A549 (cell line): ENCODE data around the gene ENTPD3. TPM values are rescaled to one million over a fixed set of nuclear protein-coding genes. Genes with fewer than 3 reads are reported as not detected.

ENCODE experiments used
- ATAC-seq, 2 experiments: fragments of 200-7000 bp in 1 of 2; fragments of >200 bp in 1 of 2; cut with Nextera tagmentation in 1 of 2; cut with Tn5 transposase in 1 of 2; 3 replicates each; pipeline versions ENCODE4 v1.8.0 to v1.9.1; 2018 to 2020; ENCODE audit warnings: mild to moderate bottlenecking in 1 of 2, moderate library complexity in 1 of 2
- CTCF ChIA-PET: fragments of 300-600 bp; sonication (Branson Sonifier 250); formaldehyde crosslinking; extraction: SDS; loops from one replicate; lab custom pipeline; 2021; ENCODE audit warnings: antibody characterized with exemption, inconsistent platforms; lab: Yijun Ruan, JAX
- POLR2A ChIA-PET: fragments of 350-600 bp; formaldehyde crosslinking; extraction: SDS; loops from one replicate; lab custom pipeline; 2021; ENCODE audit warnings: antibody characterized with exemption, inconsistent platforms; lab: Yijun Ruan, JAX
- DNase-seq, 2 experiments: peaks; one replicate each; pipeline versions ENCODE4 v3.0.0 to v3.0.0-alpha.2; 2011 to 2016; ENCODE audit warnings: low read depth in 1 of 2, low spot score in 1 of 2
- FAIRE-seq: peaks from 2 replicates; lab custom pipeline; 2011; peaks lifted over from hg19 to GRCh38; lab: Jason Lieb, UNC
- H3K27ac ChIP-seq, 2 experiments: fragments of >200 bp; sonication (Bioruptor Twin); formaldehyde crosslinking; 3 replicates each; pipeline ENCODE4 v1.5.1; 2016 to 2017
- H3K4me1 ChIP-seq: fragments of >200 bp; sonication (Bioruptor Twin); formaldehyde crosslinking; 3 replicates; pipeline ENCODE4 v1.6.1; 2016
- H3K4me2 ChIP-seq: fragments of >200 bp; sonication (Bioruptor Twin); formaldehyde crosslinking; 3 replicates; pipeline ENCODE4 v1.6.1; 2016
- H3K4me3 ChIP-seq: fragments of >200 bp; sonication (Bioruptor Twin); formaldehyde crosslinking; 3 replicates; pipeline ENCODE4 v1.5.1; 2016
- H3K9me3 ChIP-seq: fragments of >200 bp; sonication (Bioruptor Twin); formaldehyde crosslinking; 3 replicates; pipeline ENCODE4 v1.6.1; 2016
- CBX2 ChIP-seq: fragments of 200-600 bp; sonication (generic); IDR thresholded peaks from 2 replicates; pipeline ENCODE4 v1.6.1; 2016; ENCODE audit warnings: low read depth, mild to moderate bottlenecking, borderline replicate concordance
- EP300 ChIP-seq, 2 experiments: fragments of >200 bp; sonication (Bioruptor Twin); formaldehyde crosslinking; IDR thresholded peaks; 2 replicates in 1 of 2; 3 replicates in 1 of 2; pipeline ENCODE4 v1.6.1; 2016 to 2017
- ESRRA ChIP-seq: fragments of 150-350 bp; IDR thresholded peaks from 2 replicates; pipeline ENCODE4 v1.6.1; 2014; ENCODE audit warnings: mild to moderate bottlenecking, low read length, borderline replicate concordance
- FOSL2 ChIP-seq, 2 experiments: fragments of 450-650 bp in 1 of 2; fragments of >200 bp in 1 of 2; sonication (Bioruptor Twin) in 1 of 2; formaldehyde crosslinking; IDR thresholded peaks; 2 replicates each; pipeline versions ENCODE4 v1.5.0 to v1.6.1; 2016 to 2020; ENCODE audit warnings: mild to moderate bottlenecking in 1 of 2, moderate library complexity in 1 of 2
- HDAC2 ChIP-seq: fragments of 200-600 bp; sonication (generic); IDR thresholded peaks from 2 replicates; pipeline ENCODE4 v1.6.1; 2016
- HEYL ChIP-seq: fragments of 250-450 bp; sonication (Bioruptor Pico); IDR thresholded peaks from 2 replicates; pipeline ENCODE4 v1.8.0; 2021; ENCODE audit warnings: mild to moderate bottlenecking, moderate library complexity
- HOXA7 ChIP-seq: fragments of 250-450 bp; sonication (Bioruptor Pico); IDR thresholded peaks from 2 replicates; pipeline ENCODE4 v1.5.0; 2020; ENCODE audit warnings: mild to moderate bottlenecking, moderate library complexity
- HOXB5 ChIP-seq: fragments of 250-450 bp; sonication (Bioruptor Pico); IDR thresholded peaks from 2 replicates; pipeline ENCODE4 v1.5.0; 2020; ENCODE audit warnings: mild to moderate bottlenecking, moderate library complexity
- JUN ChIP-seq, 2 experiments: fragments of >200 bp; sonication (Bioruptor Twin); formaldehyde crosslinking; IDR thresholded peaks; 2 replicates in 1 of 2; 3 replicates in 1 of 2; pipeline ENCODE4 v1.6.1; 2016 to 2017
- MAFK ChIP-seq: fragments of 450-650 bp; IDR thresholded peaks from 2 replicates; pipeline ENCODE4 v1.6.1; 2014; ENCODE audit not compliant: partially characterized antibody
- MAZ ChIP-seq: fragments of 150-350 bp; IDR thresholded peaks from 2 replicates; pipeline ENCODE4 v1.6.1; 2014; ENCODE audit warnings: antibody characterized with exemption, low read depth, low read length, borderline replicate concordance
- NPAS2 ChIP-seq: fragments of 250-450 bp; sonication (Bioruptor Pico); IDR thresholded peaks from 2 replicates; pipeline ENCODE4 v1.8.0; 2022; ENCODE audit warnings: mild to moderate bottlenecking, moderate library complexity, borderline replicate concordance
- PHF8 ChIP-seq: fragments of 200-600 bp; sonication (generic); IDR thresholded peaks from 2 replicates; pipeline ENCODE4 v1.6.1; 2016; ENCODE audit warnings: low read depth, mild to moderate bottlenecking, antibody characterized with exemption, moderate library complexity, borderline replicate concordance
- POLR2AphosphoS2 ChIP-seq: conservative IDR thresholded peaks from 2 replicates; pipeline ENCODE4 v1.6.1; 2012; ENCODE audit warnings: low read length, improper control_type of control experiment, inconsistent platforms
- RAD21 ChIP-seq, 2 experiments: fragments of >200 bp in 1 of 2; sonication (Bioruptor Twin) in 1 of 2; formaldehyde crosslinking in 1 of 2; IDR thresholded peaks in 1 of 2; conservative IDR thresholded peaks in 1 of 2; 2 replicates in 1 of 2; 3 replicates in 1 of 2; pipeline ENCODE4 v1.6.1; 2012 to 2018; ENCODE audit warnings: inconsistent platforms in 1 of 2
- RARB ChIP-seq: fragments of 250-450 bp; sonication (Bioruptor Pico); IDR thresholded peaks from 2 replicates; pipeline ENCODE4 v1.8.0; 2021; ENCODE audit warnings: mild to moderate bottlenecking, moderate library complexity
- RCOR1 ChIP-seq: fragments of 150-350 bp; IDR thresholded peaks from 2 replicates; pipeline ENCODE4 v1.6.1; 2014; ENCODE audit warnings: antibody characterized with exemption, low read length, low read depth
- RNF2 ChIP-seq: fragments of 200-600 bp; sonication (generic); IDR thresholded peaks from 2 replicates; pipeline ENCODE4 v1.6.1; 2016; ENCODE audit warnings: low read depth, mild to moderate bottlenecking, antibody characterized with exemption, moderate library complexity, borderline replicate concordance
- TP53 ChIP-seq: fragments of 250-450 bp; sonication (Bioruptor Pico); IDR thresholded peaks from 2 replicates; pipeline ENCODE4 v1.5.0; 2021; ENCODE audit warnings: mild to moderate bottlenecking, moderate library complexity
- ZC3H11A ChIP-seq: fragments of 450-650 bp; IDR thresholded peaks from 2 replicates; pipeline ENCODE4 v1.6.1; 2014; ENCODE audit warnings: antibody characterized with exemption, mild to moderate bottlenecking
- ZSCAN20 ChIP-seq: fragments of 250-450 bp; sonication (Bioruptor Pico); IDR thresholded peaks from 2 replicates; pipeline ENCODE4 v1.8.0; 2022; ENCODE audit warnings: mild to moderate bottlenecking, moderate library complexity
- WGBS: methylation state at CpG from one replicate; pipeline ENCODE4 v1.1.6; 2017; ENCODE audit errors: missing lambda C conversion rate; 5-methylcytosine and 5-hydroxymethylcytosine counted together
- polyA minus RNA-seq: library from RNA; depleted of rRNA, polyadenylated mRNA; stranded (reverse); fragments of >200 nt; gene quantifications from 2 replicates; pipeline ENCODE4 v1.2.3, GENCODE V29; 2011; rRNA and poly(A)+ RNA removed
- polyA plus RNA-seq, 4 experiments: library from polyadenylated mRNA; depleted of rRNA in 3 of 4; stranded (reverse); fragments of >200 nt; fragmentation: RNase III in 1 of 4; extraction: RNeasy Plus Mini Kit Qiagen cat#74134 plus additional on column Dnase treatment in 1 of 4; gene quantifications; 2 replicates in 3 of 4; 3 replicates in 1 of 4; pipeline ENCODE4 v1.2.3, GENCODE V29; 2011 to 2017
- TF ChIP-seq, protein P1 (sequence below): fragments of 250-450 bp; sonication (Bioruptor Pico); IDR thresholded peaks from 2 replicates; pipeline ENCODE4 v1.5.0; 2021; ENCODE audit warnings: mild to moderate bottlenecking, moderate library complexity, borderline replicate concordance
- TF ChIP-seq, protein P2 (sequence below): fragments of 250-450 bp; sonication (Bioruptor Pico); IDR thresholded peaks from 2 replicates; pipeline ENCODE4 v1.5.0; 2020; ENCODE audit warnings: low read depth, mild to moderate bottlenecking, moderate library complexity

The ENTPD3 gene, protein sequence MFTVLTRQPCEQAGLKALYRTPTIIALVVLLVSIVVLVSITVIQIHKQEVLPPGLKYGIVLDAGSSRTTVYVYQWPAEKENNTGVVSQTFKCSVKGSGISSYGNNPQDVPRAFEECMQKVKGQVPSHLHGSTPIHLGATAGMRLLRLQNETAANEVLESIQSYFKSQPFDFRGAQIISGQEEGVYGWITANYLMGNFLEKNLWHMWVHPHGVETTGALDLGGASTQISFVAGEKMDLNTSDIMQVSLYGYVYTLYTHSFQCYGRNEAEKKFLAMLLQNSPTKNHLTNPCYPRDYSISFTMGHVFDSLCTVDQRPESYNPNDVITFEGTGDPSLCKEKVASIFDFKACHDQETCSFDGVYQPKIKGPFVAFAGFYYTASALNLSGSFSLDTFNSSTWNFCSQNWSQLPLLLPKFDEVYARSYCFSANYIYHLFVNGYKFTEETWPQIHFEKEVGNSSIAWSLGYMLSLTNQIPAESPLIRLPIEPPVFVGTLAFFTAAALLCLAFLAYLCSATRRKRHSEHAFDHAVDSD
- polyA plus RNA-seq (2011; rRNA removed) (not detected in 2 replicates), polyA plus RNA-seq (2017; fragmentation: RNase III; extraction: RNeasy Plus Mini Kit Qiagen cat#74134 plus additional on column Dnase treatment) (not detected in 3 replicates), polyA minus RNA-seq (not detected in 2 replicates)
- not detected in 2 replicates for polyA plus RNA-seq (2012; cell fraction: cytosol; rRNA removed)
- polyA plus RNA-seq (2012; cell fraction: nucleus; rRNA removed): not detected in 2 replicates

DNA sequence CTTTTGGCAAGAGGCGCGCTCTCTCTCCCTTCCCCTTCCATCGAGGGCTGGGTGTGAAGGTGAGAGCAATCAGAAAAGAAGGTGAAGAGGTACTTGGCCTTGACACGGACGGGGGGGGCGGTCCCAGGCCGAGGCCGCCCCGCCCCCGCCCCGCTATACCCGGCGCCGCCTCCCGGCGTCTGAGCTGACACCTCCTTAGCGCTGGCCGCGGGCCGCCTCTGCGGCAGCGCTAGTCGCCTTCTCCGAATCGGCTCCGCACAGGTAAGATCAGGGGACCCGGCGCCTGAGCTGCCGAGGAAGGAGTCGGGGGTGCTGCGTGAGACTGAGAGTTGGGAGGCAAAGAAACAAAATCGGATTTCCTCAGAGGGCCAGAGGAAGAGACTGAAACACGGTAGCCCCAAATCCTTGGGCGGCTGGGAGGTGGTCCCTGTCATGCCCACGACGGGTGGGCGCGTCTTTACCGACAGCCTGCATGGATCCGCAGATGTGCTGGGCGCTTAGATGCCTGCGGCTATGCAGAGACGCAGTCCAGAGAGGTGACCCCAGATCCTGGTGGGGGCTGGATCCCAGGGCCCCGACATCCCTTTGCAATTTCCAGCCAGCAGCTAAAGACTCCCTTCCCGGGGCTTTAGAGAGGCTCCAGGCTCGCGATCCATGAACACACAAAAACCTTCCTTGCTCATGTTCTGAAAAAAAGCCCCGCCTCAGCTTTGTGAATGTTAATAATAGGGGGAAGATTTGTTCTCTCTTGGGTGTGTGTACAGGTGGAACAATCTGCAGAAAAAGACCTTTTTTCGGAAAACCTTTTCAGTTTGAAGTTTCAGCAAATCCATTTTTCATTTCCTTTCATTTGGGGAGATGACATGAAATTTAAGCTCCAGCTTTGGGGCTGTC, at the start of gene ENTPD3:
TSS of gene ENTPD3 (plus strand) at position 184 of the 894 bp plus-strand sequence. CDS start 874 bp downstream, outside the sequence.
- DNase-seq: no peak
- H3K9me3 ChIP-seq: no peaks in the 10 kb centered on the region
- ChIA-PET POLR2A (no interaction called here), CTCF (no interaction called here)
- H3K4me1 ChIP-seq: no peaks in the 10 kb centered on the region
- TF ChIP-seq ESRRA (no peak), CBX2 (no peak), TP53 (no peak), MAFK (no peak), NPAS2 (CRISPR knock-in tag) (no peak), RCOR1 (no peak), RARB (no peak), FOSL2 (IDR thresholded peaks at IDR 0.05) (no peak), FOSL2 (CRISPR knock-in tag; IDR thresholded peaks at IDR 0.05) (no peak), PHF8 (no peak)
- TF ChIP-seq, protein P1, sequence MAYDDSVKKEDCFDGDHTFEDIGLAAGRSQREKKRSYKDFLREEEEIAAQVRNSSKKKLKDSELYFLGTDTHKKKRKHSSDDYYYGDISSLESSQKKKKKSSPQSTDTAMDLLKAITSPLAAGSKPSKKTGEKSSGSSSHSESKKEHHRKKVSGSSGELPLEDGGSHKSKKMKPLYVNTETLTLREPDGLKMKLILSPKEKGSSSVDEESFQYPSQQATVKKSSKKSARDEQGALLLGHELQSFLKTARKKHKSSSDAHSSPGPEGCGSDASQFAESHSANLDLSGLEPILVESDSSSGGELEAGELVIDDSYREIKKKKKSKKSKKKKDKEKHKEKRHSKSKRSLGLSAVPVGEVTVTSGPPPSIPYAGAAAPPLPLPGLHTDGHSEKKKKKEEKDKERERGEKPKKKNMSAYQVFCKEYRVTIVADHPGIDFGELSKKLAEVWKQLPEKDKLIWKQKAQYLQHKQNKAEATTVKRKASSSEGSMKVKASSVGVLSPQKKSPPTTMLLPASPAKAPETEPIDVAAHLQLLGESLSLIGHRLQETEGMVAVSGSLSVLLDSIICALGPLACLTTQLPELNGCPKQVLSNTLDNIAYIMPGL (CRISPR knock-in tag): no peak
- peak within 1 kb of the TSS in 1 of 2 experiments; percentile 64; a peak in 2 of 6 replicates for H3K27ac ChIP-seq
- H3K4me2 ChIP-seq: peak within 1 kb of the TSS; percentile 79
- WGBS: 27% methylated on average over 32 of the region's 49 CpGs
- no peak for FAIRE-seq
- peak; percentile 80 to 92; a peak in 5 of 6 replicates for ATAC-seq
- peak within 1 kb of the TSS; percentile 36 for H3K4me3 ChIP-seq

DNA sequence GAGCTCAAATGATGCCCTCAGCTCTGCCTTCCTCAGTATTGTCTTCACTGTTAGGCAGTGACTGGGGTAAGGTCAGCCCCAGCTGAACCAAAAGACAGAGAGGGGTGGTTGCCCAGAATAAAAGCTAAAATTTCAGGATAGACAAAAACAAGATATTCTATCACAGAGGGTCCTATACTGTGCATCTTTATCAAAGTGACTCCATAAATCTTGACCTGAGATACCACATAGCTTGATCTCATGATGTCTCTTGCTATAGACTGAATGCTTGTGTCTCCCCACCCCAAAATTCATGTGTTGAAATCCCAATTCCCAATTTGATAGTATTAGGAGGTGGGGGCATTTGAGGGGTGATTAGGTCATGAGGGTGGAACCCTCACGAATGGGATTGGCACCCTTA, 47.1 kb upstream of the ENTPD3 start:
- no peak for DNase-seq
- TF ChIP-seq EP300 (IDR thresholded peaks at IDR 0.05) (no peak), JUN (IDR thresholded peaks at IDR 0.05) (no peak)
- Histone ChIP-seq H3K27ac (no peak overlapping the region), H3K4me2 (no peak overlapping the region), H3K9me3 (no peaks in the 10 kb centered on the region), H3K4me1 (no peaks in the 10 kb centered on the region), H3K4me3 (no peak overlapping the region)
- FAIRE-seq: no peak
- CTCF ChIA-PET: interaction anchor here (0.9 to 1.7 kb wide), 3 partner anchors 13 to 23 kb away, joined by 3 to 6 read pairs (median 3); no protein-coding TSS in a partner anchor
- POLR2A ChIA-PET: no interaction called here
- 0% methylated on average over 1 of the region's 1 CpG for WGBS
- ATAC-seq: no peak

DNA sequence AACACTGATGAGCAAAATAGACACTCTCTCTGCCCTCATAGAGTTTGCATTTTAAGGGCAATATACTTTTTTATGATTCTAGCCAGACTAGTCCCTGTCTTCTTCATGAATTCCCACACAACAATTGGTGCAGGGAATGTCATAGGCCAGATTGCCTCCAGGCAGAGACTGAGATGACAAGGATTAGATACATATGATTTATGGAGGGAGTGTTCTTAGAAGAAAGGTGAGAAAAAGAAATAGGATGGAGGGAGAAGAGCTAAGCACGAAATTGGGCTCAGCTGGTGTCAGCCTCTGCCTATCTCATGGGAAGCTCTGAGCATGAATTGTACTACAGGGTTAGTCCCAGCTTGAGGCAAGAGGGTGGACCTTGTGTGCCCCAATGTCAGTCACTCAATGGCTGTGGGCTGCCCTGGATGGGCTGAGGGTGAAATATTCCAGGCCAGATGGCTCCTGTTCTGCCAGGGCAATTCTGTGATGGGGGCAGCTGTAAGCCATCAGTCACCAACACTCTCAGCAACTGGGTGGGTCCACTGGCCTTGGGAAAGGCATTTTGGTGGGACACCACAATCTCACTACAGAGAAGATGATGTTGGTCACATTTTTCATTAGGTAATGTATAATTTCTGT, 46.3 kb upstream of the ENTPD3 start:
- DNase-seq (no peak), ATAC-seq (no peak), FAIRE-seq (no peak)
- no peak overlapping the region for H3K4me2 ChIP-seq
- ChIA-PET CTCF (interaction anchor here (0.9 to 1.7 kb wide), 2 partner anchors 14 to 16 kb away, joined by 3 to 6 read pairs; no protein-coding TSS in a partner anchor), POLR2A (no interaction called here)
- no peaks in the 10 kb centered on the region for H3K9me3 ChIP-seq
- no peak overlapping the region for H3K27ac ChIP-seq
- no peak overlapping the region for H3K4me3 ChIP-seq
- 0% methylated on average over 1 of the region's 1 CpG for WGBS
- H3K4me1 ChIP-seq: no peaks in the 10 kb centered on the region
- TF ChIP-seq ZSCAN20 (CRISPR knock-in tag): no peak
- TF ChIP-seq POLR2AphosphoS2: no peak
- no peak for TF ChIP-seq MAZ
- no peak for TF ChIP-seq RAD21 (conservative IDR thresholded peaks at IDR 0.05 in 1 of 2, IDR thresholded peaks at IDR 0.05 in 1 of 2)
- TF ChIP-seq HDAC2: no peak
- TF ChIP-seq RCOR1: no peak
- no peak for TF ChIP-seq RNF2
- TF ChIP-seq, protein P2, sequence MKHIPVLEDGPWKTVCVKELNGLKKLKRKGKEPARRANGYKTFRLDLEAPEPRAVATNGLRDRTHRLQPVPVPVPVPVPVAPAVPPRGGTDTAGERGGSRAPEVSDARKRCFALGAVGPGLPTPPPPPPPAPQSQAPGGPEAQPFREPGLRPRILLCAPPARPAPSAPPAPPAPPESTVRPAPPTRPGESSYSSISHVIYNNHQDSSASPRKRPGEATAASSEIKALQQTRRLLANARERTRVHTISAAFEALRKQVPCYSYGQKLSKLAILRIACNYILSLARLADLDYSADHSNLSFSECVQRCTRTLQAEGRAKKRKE (CRISPR knock-in tag): no peak
- TF ChIP-seq HEYL (CRISPR knock-in tag): no peak
- no peak for TF ChIP-seq CBX2
- TF ChIP-seq HOXA7 (CRISPR knock-in tag): no peak
- TF ChIP-seq HOXB5 (CRISPR knock-in tag): no peak
- no peak for TF ChIP-seq ZC3H11A
- TF ChIP-seq, protein P1 (CRISPR knock-in tag): no peak
